ENCODE results near the gene KRT28.
A peak's percentile ranks its signal among the peaks of the same experiment; 100 is the strongest.

DNA sequence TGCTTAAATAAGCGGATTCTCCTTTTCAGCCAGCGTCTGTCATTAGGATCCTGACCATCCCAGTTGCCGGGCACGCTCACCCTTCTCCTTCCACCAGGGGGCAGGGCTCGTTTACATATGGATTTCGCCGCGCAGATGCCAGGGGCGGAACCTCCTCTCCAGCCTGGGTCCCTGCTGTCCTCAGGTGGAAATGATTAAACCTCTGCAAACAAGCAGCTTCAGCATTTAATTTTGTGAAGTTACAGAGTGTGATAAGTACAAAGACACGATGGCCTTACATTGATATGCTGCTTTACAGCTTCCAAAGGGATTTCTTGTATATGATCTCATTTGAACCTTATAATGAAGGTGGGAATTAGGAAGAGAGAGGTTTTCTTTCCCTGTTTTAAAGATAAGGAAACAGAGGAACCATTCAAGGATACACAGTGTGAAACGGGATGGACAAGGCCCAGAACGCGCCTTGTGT lies 3.9 kb upstream of the KRT28 start:
- TF ChIP-seq, protein P1, sequence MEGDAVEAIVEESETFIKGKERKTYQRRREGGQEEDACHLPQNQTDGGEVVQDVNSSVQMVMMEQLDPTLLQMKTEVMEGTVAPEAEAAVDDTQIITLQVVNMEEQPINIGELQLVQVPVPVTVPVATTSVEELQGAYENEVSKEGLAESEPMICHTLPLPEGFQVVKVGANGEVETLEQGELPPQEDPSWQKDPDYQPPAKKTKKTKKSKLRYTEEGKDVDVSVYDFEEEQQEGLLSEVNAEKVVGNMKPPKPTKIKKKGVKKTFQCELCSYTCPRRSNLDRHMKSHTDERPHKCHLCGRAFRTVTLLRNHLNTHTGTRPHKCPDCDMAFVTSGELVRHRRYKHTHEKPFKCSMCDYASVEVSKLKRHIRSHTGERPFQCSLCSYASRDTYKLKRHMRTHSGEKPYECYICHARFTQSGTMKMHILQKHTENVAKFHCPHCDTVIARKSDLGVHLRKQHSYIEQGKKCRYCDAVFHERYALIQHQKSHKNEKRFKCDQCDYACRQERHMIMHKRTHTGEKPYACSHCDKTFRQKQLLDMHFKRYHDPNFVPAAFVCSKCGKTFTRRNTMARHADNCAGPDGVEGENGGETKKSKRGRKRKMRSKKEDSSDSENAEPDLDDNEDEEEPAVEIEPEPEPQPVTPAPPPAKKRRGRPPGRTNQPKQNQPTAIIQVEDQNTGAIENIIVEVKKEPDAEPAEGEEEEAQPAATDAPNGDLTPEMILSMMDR (conservative IDR thresholded peaks at IDR 0.05): peak; percentile 94
- no peak for TF ChIP-seq EZH2 (IDR thresholded peaks at IDR 0.05; ENCODE audit: low read depth)

Measured in PC-9 (cell line).